ENCODE data around the gene TSEN2.
"Not testable (repeated sequence)": the region's sequence is repeated elsewhere in the genome, so short reads cannot be mapped to it uniquely, and the experiment has no call there.

TSEN2 gene

GRCh38 chr3:12452361-12453330 is 31.6 kb upstream of the TSEN2 start:
- no peak for DNase-seq

- no peak for DNase-seq
These were observed 30.0 kb upstream of the TSEN2 start for GRCh38 chr3:12454076-12454815.

GRCh38 chr3:12454816-12455121 is 29.5 kb upstream of the TSEN2 start:
- DNase-seq: no peak

- no peak for DNase-seq
These were observed 28.5 kb upstream of the TSEN2 start for GRCh38 chr3:12455740-12456139.

- DNase-seq: no peak
These were observed 27.8 kb upstream of the TSEN2 start for GRCh38 chr3:12456441-12456840.

GRCh38 chr3:12457380-12457779 is 26.9 kb upstream of the TSEN2 start:
- DNase-seq: not testable (repeated sequence)

- DNase-seq: no peak
These were observed 25.4 kb upstream of the TSEN2 start for GRCh38 chr3:12458901-12459300.

GRCh38 chr3:12460127-12460526 is 24.2 kb upstream of the TSEN2 start:
- DNase-seq: no peak

GRCh38 chr3:12461097-12461649 is 23.1 kb upstream of the TSEN2 start:
- DNase-seq: no peak

- DNase-seq: no peak
These were observed 21.9 kb upstream of the TSEN2 start for GRCh38 chr3:12462159-12462947.

GRCh38 chr3:12463686-12464085 is 20.6 kb upstream of the TSEN2 start:
- DNase-seq: no peak

GRCh38 chr3:12464181-12464580 is 20.1 kb upstream of the TSEN2 start:
- DNase-seq: no peak

- no peak for DNase-seq
These were observed 19.0 kb upstream of the TSEN2 start for GRCh38 chr3:12465151-12465835.

- DNase-seq: no peak
These were observed 18.4 kb upstream of the TSEN2 start for GRCh38 chr3:12465836-12466225.

- DNase-seq: no peak
These were observed 16.5 kb upstream of the TSEN2 start for GRCh38 chr3:12467746-12468145.

GRCh38 chr3:12468276-12468675 is 16.0 kb upstream of the TSEN2 start:
- no peak for DNase-seq

GRCh38 chr3:12468757-12469156 is 15.5 kb upstream of the TSEN2 start:
- DNase-seq: no peak

- not testable (repeated sequence) for DNase-seq
These were observed 15.1 kb upstream of the TSEN2 start for GRCh38 chr3:12469222-12469621.

GRCh38 chr3:12470111-12470510 is 14.2 kb upstream of the TSEN2 start:
- no peak for DNase-seq

GRCh38 chr3:12470680-12471079 is 13.6 kb upstream of the TSEN2 start:
- no peak for DNase-seq

- no peak for DNase-seq
These were observed 13.0 kb upstream of the TSEN2 start for GRCh38 chr3:12471241-12471640.

GRCh38 chr3:12472000-12472610 is 12.2 kb upstream of the TSEN2 start:
- no peak for DNase-seq
